HT-29 (cell line): Measurements from ENCODE around the gene MYO1E. TPM values are rescaled to one million over a fixed set of nuclear protein-coding genes. Genes with fewer than 3 reads are reported as not detected.
"Not testable (repeated sequence)": the region's sequence is repeated elsewhere in the genome, so short reads cannot be mapped to it uniquely, and the experiment has no call there.

ENCODE experiments used
- DNase-seq: peaks from one replicate; pipeline ENCODE4 v3.0.0-alpha.2; 2015; ENCODE audit warnings: low spot score
- total RNA-seq: library from RNA; depleted of rRNA; stranded (reverse); fragments of >200 nt; shearing (Covaris generic); gene quantifications from 2 replicates; pipeline ENCODE4 v1.2.3, GENCODE V29; 2014

MYO1E gene
- total RNA-seq, 1 experiment from 2014 or later = 77.4 TPM

- DNase-seq = peak; percentile 19
Measured at GRCh38 chr15:59170295-59171066, 202.2 kb downstream of the MYO1E start.

DNA sequence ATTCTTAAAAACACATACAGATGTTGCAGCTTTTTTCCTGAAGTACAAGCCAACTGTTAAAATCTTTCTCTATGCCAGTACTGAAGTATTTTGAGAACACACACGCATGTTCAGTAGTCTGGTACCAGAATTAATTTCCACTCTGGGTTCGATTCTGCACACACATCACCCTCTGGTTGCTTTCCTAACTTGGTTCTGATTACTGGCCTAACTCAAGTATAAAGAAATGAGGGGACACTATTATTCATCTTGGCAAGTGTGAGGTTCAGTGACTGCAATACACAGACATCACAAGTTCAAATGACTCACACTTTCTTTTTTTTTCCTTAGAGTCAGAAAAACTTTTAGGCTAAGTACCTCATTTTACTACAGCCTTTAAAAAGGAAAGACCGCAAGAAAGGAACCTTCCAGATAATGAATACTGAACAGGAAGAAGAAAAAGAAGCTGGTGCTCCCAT is 203.4 kb downstream of the MYO1E start:
- no peak for DNase-seq

DNA sequence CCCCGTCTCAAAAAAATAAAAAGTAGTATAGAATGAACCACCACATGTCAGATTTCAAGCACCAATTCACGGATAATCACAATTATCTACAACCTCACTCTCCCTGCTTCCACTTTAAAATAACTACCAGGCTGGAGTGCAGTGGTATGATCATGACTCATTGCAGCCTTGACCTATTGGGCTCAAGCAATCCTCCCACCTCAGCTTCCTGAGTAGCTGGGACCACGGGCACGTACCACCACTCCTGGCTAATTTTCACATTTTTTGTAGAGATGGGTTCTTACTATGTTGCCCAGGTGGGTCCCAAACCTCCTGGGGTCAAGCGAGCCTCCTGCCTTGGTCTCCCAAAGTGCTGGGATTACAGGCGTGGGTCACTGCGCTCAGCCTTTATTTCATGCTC is 204.1 kb downstream of the MYO1E start:
- no peak for DNase-seq

- DNase-seq = no peak
Measured at GRCh38 chr15:59166601-59167265, 205.9 kb downstream of the MYO1E start.

DNA sequence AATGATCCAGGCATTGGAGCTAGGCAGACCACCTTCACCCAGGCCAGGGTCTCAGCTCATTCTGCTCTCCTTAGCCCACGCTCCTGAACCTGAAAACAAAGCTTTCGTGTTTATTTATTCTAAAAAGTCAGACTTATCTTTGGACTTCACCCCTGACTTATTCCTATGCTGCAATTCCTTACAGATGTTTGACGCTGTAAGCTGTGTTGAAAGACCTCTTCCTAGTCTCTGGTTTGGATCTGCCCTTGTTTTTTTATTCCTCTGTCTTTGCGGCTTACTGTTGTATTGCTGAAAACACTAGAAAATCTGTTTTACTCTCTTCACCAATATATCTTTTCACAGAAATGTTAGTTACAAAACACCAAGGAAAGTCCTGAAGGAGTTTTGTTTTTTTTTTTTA is 206.5 kb downstream of the MYO1E start:
- no peak for DNase-seq

DNA sequence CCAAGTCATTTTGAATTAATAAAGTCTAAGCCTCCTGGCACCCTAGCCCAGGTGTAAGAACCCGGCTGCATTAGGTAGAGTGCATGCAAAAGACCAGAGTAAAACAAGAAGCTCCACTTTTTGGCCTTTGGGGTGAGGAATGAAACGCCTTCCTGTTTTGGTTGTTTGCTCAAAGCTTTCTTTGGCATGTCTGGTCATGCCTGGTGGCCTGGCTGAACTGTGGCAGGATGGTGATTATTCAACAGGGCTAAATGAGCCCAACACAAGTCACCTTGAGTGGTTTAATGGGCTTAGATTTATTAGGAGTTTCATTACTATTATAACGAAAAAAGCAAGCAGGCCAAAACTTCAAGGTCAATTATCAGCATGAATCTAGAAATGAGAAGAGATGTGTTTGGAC is 206.9 kb downstream of the MYO1E start:
- peak; percentile 31 for DNase-seq

- not testable (repeated sequence) for DNase-seq
Measured at GRCh38 chr15:59162080-59162479, 210.6 kb downstream of the MYO1E start.

DNA sequence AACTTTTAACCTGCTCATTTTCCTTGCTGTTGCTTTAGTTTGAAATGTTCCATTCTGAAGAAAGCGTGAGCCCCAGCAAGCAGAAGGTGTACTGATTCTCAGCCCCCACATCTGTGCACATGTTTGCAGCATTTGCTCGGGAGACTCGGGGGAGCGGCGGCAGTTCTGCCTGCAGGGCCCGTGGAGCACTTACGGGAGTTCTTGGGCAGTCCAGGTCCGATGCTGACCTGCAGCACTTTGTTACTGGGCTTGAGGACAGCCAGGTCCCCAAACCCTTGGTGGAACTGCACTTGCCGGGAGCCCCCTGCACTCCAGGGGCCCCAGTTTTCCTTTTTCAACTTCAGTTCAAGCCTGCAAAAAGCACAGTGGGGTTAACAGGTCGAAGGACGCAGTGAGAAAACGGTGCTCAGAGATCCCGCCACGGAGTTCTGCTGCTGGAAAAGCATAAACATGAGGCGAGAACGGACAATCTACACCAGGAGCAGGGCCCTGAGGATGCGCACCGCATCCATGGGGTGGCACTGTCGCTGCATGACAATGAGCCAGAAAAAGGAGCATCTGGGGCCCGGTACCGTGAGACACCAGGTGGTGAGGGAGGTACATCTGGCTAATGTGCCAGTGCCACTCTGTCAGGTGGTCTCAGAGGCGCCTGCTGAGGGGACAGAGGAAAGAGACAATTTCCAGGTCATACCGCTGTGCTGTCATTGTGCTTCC is 211.6 kb downstream of the MYO1E start:
- peak; percentile 51 for DNase-seq

DNA sequence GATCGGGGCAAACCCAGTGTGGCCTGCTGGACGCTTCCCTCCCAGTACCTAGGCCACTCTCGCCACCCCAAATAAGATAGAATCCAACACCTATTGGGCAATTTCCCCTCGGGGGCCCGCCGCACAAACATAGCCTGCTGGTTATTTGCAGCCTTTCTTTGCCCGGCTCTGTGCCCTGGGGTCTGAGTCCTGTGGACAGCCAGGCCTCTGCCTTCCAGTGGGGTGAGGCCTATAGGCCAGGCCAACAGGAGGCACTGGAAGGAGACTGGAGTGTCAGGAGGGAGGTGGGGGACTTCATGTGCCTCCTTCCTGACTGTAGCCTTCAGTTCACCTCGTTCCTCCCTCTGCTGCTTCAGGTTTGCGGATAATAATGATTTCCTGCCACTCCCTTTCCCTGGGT is 213.5 kb downstream of the MYO1E start:
- no peak for DNase-seq

DNA sequence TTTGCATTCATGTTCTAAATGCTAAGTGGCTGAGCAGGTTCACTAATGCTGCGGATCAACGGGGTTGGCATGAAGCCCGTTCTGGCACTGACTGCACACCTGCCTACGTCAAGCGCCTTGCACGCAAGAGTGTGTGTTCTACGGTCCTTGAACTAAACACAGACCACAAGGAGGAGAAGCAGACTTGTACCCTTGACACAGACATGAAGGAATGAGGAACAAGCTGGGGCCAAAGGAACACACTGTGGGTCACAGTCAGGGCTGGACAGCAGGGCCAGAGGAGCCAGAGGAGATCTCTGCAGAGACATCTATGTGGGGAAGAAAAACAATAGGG is 214.0 kb downstream of the MYO1E start:
- DNase-seq = no peak

DNA sequence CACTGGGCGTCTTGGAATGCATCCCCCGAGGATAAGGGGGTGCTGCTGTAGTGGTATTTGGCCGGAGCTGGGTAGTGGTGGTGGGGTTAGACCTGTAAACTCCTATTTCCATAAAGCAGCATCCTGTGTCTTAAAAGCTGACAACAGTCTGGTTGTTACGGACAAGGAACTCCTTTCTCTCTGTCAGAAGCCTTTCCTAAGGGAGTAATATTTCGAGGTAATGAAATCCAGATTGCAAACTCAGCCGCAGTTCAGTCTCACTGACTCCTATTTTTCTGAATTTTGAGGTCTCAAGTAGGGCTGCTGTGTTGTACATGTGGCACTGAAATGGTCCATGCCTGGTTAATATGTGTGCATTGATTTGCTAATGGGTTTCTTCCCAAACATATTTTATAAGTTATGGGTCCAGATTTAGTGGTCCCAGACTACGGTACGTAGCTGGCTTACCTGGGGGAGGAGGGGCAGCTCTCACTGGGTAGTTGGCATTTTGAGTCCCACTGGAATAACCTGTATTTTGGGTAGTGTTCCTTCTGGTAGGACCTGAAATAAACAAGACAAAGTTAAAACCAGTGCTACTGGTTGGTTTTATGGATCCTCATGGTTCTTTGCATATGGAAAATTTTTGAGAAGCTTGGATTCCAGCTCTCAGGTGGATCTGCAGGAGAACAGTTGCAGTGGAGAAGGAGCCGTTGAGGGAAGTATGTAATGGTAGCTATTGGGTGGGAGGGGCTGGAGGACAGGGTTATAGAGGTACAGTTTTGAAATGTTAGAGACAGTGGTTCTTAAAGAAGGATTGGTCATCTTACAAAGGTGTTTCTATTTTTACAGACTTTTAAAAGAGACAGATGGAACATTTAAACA is 214.6 kb downstream of the MYO1E start:
- DNase-seq = no peak

DNA sequence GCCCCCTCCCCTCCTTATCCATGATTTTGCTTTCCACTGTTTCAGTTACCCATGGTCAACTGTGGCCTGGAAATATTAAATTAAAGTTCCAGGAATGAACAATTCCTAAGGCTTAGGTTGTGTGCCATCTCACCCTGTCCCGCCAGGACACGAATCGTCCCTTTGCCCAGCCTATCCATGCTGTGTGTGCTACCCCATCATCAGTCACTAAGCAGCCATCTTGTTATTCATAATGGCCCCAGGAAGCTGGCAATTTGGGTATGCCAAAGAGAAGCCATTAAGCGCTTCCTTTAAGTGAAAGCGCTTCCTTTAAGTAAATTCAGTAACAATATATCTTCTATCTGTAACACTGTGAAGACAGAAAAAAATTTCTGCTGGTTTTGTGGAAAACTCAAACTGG is 215.3 kb downstream of the MYO1E start:
- DNase-seq = no peak

GRCh38 chr15:59155431-59155830 is 217.2 kb downstream of the MYO1E start:
- no peak for DNase-seq

DNA sequence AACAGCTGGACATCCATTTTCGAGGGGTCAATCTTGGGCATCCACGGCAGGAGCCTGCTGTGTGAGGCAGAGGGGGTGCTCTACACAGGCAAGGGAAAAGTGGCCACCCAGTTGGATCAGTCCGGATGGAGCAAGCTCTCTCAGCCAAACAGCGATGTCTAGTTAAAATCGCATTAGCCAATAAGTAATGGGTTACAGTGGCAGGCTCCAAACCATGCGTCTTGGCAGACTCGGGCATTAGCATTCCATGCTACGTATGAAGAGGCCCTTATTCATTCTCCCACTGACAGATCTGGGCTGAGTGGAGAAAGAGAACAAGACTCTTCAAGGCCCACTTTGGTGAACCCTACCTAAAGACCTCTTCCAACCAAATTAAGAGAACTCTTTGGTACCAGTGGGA is 218.4 kb downstream of the MYO1E start:
- DNase-seq = no peak

- no peak for DNase-seq
Measured at GRCh38 chr15:59153466-59153865, 219.2 kb downstream of the MYO1E start.

DNA sequence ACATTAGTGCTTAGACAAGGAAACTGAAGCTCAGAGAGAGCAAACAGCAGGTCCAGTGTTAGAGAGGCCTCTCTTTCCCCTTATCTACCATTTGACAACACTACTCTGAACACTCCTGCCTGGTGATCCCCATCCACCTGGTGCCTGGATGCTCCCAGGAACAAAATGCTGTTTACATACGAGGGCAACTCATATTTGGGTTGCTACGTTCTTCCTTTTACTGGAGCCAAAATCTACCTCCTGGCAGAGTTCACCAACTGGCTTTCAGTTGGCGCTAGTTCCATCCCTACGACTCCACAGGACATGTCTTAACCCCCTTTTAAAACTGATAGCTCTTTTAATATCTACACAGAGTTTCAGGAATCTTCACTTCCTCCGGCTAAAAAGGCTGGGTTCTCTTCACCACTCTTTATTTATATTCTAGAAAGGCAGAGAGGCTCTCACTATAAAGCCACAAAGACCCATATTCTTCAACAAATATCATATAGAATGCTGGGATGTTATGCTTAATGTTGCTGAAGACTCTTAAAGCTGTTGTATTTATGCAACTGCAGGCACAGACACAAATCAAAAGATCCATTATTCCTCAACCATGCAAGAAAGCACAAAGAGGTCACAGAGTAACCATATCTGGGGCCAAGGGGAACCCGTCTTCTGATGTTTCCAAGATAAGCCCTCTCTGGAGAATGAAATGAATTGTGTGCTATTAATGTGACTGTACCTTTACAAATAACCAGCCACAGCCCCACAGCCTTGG is 219.8 kb downstream of the MYO1E start:
- no peak for DNase-seq

DNA sequence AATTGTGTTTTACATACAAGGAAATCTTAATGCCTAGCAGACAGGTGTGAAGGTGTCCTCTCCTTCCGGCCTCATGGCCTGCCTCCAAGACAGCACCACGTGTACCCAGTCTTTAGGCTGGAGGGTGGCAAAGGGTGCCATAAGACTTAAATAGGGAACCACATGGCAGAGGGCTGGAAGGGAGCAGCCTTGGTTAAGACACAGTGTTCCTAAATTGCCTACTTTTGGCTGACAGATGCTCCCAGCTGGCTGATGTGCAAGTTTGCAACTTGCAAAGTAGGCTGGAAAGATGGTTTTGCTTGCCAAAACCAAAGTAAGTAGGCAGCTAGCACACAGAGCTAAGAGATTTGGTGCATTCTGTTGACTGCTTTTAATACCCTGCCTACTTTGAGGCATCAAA is 222.5 kb downstream of the MYO1E start:
- DNase-seq = no peak

DNA sequence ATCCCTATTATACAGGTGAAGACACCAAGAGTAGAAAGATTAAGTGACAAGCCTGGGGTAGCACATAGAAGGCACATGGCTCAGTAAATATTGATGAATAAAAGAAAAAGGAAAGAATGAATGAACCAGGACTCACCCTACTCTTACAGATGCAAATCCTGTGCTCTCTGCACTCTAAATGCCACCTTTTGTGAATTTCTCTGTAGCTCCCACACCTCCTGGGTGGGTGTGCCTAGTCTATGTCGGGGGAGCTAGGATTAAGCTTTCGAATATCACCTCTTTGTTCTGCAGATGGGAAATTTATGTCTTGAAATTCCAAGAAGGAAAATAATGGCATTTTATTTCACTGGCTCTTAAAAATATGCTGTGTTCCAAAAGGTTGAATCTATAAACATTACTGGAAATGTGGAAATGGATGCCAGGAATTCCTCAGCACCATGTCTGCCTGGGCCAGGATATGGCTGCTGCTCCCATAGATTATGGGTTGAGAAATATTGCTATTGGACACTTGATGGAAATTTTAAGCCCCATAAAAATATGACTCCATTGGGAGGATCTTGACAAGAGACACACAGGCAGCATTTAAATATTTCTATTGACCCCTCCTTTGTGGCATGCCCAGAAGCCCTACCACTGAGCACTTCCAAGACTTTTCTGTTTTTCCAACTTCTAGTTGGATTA is 224.4 kb downstream of the MYO1E start:
- DNase-seq = no peak

- no peak for DNase-seq
Measured at GRCh38 chr15:59147666-59148065, 225.0 kb downstream of the MYO1E start.

- DNase-seq = peak; percentile 28
Measured at GRCh38 chr15:59144594-59144993, 228.1 kb downstream of the MYO1E start.
